D341Med (cell line): ENCODE data around the gene RXFP1.

Source experiments
- DNase-seq: peaks from one replicate; pipeline ENCODE4 v3.0.0; 2012; ENCODE audit warnings: low spot score

Gene RXFP1

GRCh38 chr4:158543191-158543590, 21.5 kb downstream of the RXFP1 start:
- DNase-seq = no peak

DNA sequence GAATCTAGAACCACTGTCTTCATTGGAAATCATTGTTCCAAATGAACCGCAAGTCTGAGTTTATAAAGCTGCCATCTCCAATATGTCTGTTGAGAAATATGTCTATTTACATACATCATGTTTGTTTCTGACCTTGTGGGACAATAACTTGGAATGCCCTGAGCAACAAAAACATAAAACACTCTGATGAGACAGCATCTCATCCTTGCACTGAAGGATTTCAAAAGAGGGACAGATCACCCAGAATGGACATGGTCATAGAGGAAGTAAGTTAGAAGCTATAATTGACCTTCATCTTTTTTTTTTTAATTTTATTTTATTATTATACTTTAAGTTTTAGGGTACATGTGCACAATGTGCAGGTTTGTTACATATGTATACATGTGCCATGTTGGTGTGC, 22.5 kb downstream of the RXFP1 start:
- no peak for DNase-seq

DNA sequence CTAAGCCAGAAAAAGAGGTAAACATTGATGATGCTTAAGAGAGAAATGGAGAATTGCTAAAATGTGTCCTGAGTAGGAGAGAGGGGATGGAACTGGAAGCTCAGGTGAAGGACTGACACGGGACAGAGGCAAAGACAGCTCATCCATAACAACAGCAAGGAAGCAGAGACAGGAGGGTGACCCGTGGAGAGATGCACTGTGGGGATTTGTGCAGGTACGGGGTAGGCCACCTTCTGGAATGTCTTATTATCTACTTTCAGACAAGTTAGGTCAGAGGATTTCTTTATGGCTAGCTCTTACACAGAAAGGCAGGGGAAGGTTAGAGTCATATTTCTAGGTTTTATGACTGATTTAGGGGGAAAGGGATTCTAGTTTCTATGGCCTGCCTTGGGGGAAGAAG, 31.7 kb downstream of the RXFP1 start:
- DNase-seq = no peak

DNA sequence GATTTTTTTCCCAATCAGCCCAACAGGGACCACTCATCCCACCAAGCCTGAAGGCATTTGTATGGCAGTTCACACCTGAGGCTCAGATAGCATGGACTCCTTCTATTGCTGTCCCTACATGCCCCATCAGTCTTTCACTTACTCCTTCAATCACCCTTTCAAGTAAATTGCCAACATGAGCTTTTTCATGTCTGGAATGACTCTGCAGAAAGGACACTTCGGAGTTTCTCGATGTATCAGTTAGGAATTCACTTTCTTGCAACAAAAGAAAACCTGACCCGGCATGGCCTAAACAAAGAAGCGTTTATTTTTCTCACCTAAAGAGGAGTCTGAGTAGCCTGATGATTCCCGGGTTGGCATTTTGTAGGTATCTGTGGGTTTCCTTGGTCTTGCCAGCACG, 38.6 kb downstream of the RXFP1 start:
- DNase-seq = no peak

DNA sequence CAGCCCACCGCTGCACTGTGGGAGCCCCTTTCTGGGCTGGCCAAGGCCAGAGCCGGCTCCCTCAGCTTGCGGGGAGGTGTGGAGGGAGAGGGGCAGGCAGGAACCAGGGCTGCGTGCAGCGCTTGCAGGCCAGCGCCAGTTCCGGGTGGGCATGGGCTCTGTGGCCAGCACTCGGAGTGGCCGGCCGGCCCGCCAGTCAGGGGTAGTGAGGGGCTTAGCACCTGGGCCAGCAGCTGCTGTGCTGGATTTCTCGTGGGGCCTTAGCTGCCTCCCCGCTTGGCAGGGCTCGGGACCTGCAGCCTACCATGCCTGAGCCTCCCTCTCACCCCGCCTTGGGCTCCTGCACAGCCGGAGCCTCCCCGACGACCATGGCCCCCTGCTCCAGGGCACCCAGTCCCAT, 45.2 kb downstream of the RXFP1 start:
- DNase-seq = no peak

GRCh38 chr4:158571736-158572135, 50.1 kb downstream of the RXFP1 start:
- no peak for DNase-seq

DNA sequence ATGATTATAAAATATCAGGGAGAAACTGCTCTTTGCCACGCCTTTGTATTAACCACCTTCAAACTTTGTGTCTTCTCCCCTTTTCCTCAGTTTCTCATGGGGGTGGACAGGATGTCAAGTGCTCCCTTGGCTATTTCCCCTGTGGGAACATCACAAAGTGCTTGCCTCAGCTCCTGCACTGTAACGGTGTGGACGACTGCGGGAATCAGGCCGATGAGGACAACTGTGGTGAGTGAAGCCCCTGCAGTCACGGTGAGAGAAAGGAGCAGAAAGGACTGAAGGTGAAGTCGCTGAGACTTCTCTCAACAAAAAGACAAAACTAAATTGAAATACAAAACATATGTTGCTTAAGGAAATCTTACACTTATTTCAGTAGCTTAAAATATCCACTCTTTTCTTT, 50.9 kb downstream of the RXFP1 start:
- no peak for DNase-seq

DNA sequence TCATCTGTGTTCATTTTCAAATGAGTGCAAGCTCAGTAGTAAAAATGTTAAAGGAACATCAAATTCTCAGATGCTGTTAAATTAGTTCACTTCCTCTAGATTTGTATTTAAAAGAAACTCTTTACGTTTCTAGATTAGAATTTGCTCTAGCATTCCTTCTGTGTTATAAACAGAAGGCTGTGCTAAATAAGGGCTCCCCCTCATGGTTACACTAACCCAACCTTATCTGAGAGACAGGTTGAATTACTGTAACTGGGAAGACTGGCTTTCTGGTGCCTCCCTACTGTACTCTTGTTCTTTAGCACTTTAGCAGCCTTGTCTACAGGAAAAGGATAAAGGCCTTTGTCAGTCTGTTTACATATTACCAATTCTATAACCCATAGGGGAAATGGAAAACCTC, 56.8 kb downstream of the RXFP1 start:
- DNase-seq = no peak

DNA sequence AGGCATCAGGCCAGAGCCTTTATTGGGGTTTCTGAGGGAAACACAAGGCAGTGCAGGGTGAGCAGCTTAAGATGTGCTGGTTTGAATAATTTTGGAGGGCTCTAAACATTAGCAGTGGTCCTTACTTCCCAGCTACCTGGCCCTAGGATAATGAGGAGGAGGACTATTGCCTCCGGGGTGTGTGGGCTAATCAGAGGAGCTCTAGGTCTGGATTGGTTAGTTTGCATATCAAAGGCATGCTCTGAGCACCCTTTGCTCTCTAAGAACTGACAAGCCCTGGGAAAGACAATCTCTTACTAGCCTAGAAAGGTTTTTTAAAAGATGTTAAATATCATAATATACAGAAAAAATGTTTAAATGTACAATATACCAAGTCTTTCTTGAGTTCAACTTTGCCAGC, 58.4 kb downstream of the RXFP1 start:
- no peak for DNase-seq

DNA sequence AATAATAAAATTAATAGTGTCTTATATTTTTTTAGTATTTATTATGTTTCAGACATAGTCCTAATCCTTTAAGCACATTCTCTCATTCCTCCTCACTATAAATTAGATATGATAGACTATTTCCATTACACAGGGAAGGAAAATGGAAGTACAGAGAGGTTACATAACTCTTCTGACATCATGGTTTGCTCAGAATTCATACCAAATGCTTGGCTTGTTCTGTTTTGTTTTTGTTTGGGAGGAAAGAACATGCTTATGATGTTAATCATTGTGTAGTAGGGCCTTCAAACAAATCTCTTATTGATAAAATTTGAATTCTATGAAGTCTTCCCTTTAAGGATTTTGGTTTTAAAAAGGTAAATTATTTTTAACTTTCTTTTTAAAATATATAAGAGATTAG, 59.5 kb downstream of the RXFP1 start:
- DNase-seq = no peak

DNA sequence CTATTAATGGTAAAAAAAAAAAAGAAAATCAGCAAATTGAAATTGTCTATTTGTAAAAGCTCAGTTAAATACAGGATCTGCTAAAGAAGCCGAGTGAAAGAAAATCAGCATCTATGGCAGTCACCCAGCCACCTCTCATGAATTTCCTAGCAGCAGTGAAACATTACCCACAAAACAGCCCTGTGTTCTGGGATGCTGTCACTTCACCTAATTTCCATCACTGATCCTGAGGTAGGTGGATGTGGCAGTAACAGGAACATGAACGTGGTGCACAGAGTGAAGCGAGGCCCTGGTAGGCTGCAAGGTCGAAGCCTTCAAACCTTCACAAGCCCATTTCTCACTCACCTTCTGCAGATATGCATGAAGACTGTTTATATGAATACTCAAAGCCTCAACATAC, 65.2 kb downstream of the RXFP1 start:
- no peak for DNase-seq

GRCh38 chr4:158588285-158588684, 66.6 kb downstream of the RXFP1 start:
- DNase-seq = no peak

- no peak for DNase-seq
Observed at GRCh38 chr4:158588777-158589176, 67.1 kb downstream of the RXFP1 start.

DNA sequence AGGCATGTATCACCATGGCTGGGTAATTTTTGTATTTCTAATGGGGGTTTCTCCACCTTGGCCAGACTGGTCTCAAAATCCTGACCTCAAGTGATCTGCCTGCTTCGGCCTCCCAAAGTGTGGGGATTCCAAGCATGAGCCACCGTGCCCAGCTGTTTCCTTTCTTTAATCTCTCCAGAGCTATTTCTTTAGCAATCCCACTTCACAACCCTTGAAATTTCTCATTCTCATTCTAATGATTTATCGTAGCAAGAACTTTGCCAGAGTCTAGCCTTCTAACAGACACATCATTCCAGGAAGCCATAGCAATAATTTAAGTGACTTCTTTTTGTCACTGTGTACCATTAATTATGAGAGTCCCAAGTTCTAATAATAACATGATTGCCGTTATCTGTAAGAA, 68.6 kb downstream of the RXFP1 start:
- no peak for DNase-seq

- DNase-seq = no peak
Observed at GRCh38 chr4:158590824-158591223, 69.1 kb downstream of the RXFP1 start.

DNA sequence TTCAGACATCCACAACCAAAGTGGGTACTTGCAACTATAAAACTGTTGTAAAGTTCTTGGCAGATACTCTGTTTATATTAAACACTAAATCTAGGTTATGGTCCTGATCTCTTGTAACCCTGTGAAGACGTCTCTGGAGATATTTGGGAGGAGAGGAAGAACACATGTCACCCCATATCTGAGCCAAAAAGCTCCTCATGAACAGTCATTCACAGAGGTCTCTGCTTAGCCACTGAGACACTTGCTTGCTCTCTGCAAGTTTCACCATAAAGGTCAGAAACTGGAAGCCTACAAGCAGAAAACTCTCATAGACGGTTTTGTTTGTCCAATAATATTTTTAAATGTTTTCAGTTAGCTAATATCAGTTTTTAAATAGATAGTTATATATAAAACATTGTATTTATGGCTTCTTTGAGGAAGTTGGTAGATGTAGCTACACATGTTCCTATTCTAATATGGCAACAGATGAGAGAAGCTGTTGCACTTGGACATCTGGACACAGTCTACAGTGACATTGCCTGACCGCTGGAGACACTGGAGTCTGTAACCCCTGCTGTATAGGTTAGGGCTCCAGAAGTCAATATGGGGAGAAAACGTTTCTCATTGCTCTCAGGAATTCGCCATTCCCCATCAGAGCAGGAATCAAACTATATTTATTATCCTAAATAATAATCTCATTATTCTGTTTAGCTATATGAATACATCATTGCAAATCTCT, 76.4 kb downstream of the RXFP1 start:
- no peak for DNase-seq

GRCh38 chr4:158599150-158599549, 77.5 kb downstream of the RXFP1 start:
- DNase-seq = no peak

DNA sequence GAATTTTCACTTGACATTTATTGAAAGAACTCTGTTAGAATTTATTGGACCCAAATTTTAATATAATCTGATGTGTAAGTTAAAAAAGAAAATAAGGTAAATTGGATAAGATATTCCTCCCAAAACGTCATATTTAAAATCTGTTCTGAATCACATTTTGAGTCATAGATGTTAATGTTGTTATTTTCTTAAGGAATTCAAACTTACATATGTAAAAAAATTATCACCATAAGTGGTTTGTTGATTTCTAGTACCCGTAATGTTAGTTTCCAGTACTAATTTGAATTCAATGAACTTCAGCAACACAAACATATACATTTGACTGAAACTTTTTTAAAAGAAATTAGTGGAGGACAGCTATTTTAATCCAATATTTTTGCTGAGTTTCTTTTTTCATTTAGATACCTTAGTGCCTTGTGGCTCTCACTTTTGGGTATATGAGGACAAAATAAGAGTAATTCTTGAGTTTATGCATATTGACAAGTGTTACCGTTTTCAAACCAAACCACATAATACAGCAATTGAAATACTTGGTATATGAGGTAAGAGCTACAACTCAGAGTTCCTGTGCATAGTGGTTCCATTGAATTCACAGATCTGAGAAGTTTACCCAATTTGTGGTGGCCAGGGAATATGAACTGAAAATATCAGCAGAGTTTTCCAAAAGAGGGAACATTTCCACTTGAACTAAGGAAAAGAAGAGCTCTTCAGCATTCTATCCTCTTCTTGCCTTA, 78.2 kb downstream of the RXFP1 start:
- no peak for DNase-seq

GRCh38 chr4:158604369-158604768, 82.7 kb downstream of the RXFP1 start:
- no peak for DNase-seq

DNA sequence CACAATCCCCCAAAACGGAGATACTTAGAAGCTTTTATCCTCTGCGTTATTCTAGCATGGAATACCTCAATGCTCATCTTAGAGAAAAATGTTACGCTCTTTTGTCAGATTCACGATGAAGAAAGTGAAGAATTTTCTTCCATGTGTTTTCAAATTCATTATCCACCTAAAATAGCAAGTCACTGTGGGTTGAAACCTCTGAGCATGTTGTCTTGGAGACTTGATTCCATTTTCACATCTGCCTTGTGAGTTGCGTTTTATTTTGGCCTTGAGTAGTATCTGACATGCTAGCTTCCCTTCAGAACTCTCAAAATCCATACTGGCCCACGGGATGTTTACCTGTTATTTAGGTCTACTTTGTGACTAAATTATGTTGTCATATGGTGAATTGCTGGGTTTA, 83.7 kb downstream of the RXFP1 start:
- no peak for DNase-seq

DNA sequence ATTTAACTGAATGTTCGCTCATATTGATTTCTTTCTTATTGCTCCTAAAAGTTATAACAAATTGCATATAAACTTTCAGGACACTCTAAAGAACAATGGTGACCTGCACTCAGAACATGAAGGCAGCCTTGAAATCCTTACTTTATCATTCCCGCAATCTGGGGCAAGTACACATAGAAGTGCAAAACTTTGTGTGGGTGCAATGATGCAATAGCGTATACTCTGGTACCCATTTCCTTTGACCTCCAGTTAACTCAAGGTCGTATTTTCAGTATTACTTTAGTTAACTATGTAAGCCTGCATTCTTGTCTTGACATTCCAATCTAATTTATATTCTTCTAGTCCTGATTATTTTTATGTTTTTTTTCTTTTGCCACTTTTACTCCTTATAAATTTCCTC, 85.3 kb downstream of the RXFP1 start:
- DNase-seq = no peak

- no peak for DNase-seq
Observed at GRCh38 chr4:158609116-158609515, 87.4 kb downstream of the RXFP1 start.

- no peak for DNase-seq
Observed at GRCh38 chr4:158610790-158611189, 89.1 kb downstream of the RXFP1 start.

DNA sequence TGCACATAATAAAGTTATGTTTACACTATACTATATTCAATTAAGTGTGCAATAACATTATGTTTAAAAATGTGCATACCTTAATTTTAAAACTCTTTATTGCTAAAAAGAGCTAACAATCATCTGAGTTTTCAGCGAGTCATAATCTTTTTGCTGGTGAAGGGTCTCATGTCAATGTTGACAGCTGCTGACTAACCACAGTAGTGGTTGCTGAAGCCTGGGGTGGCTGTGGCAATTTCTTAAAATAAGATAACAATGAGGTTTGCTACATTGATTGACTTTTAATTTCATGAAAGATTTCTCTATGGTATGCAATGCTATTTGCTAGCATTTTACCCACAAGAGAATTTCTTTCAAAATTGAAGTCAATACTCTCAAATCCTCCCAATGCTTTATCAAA, 91.4 kb downstream of the RXFP1 start:
- DNase-seq = no peak
